Loucy (cell line): ENCODE data around the gene TBC1D8.

ENCODE experiments used
- H2AFZ ChIP-seq: fragments of 200-600 bp; sonication (generic); 2 replicates; pipeline ENCODE4 v1.6.0; 2016; ENCODE audit warnings: antibody characterized with exemption, mild to moderate bottlenecking, low read length, moderate library complexity
- H3F3A ChIP-seq: fragments of 200-600 bp; 2 replicates; pipeline ENCODE4 v1.6.0; 2016; ENCODE audit warnings: antibody characterized with exemption, low read depth, mild to moderate bottlenecking
- H3K27me3 ChIP-seq: fragments of 200-600 bp; sonication (generic); 2 replicates; pipeline ENCODE4 v1.6.1; 2014; ENCODE audit warnings: low read length, mild to moderate bottlenecking; ENCODE audit not compliant: insufficient read depth, poor library complexity, severe bottlenecking
- H3K36me3 ChIP-seq: fragments of 200-600 bp; sonication (generic); 2 replicates; pipeline ENCODE4 v1.6.1; 2016; ENCODE audit warnings: low read length; ENCODE audit not compliant: insufficient read depth
- H3K4me1 ChIP-seq: fragments of 200-600 bp; sonication (generic); 2 replicates; pipeline ENCODE4 v1.5.1; 2014; ENCODE audit warnings: low read length, mild to moderate bottlenecking; ENCODE audit not compliant: insufficient read depth, poor library complexity, severe bottlenecking
- H3K4me2 ChIP-seq: fragments of 200-600 bp; sonication (generic); 2 replicates; pipeline ENCODE4 v1.6.0; 2014; ENCODE audit warnings: antibody characterized with exemption, low read length, low read depth, mild to moderate bottlenecking; ENCODE audit not compliant: poor library complexity, severe bottlenecking
- H3K4me3 ChIP-seq: fragments of 200-600 bp; sonication (generic); 2 replicates; pipeline ENCODE4 v1.5.1; 2014; ENCODE audit warnings: low read length, mild to moderate bottlenecking, mixed read lengths; ENCODE audit not compliant: poor library complexity, severe bottlenecking
- H3K79me2 ChIP-seq: fragments of 200-600 bp; sonication (generic); 2 replicates; pipeline ENCODE4 v1.6.1; 2014; ENCODE audit warnings: low read length; ENCODE audit not compliant: insufficient read depth
- H3K9ac ChIP-seq: fragments of 200-600 bp; sonication (generic); 2 replicates; pipeline ENCODE4 v1.6.0; 2014; ENCODE audit warnings: mild to moderate bottlenecking, low read depth, low read length, moderate library complexity; ENCODE audit not compliant: poor library complexity, severe bottlenecking
- H3K9me2 ChIP-seq: fragments of 200-600 bp; sonication (generic); replicated peaks from 2 replicates; pipeline ENCODE4 v1.6.1; 2016; ENCODE audit warnings: low read depth, low read length, mixed read lengths
- H3K9me3 ChIP-seq: fragments of 200-600 bp; sonication (generic); 2 replicates; pipeline ENCODE4 v1.6.1; 2014; ENCODE audit warnings: mild to moderate bottlenecking, antibody characterized with exemption, low read length, low read depth; ENCODE audit not compliant: insufficient read depth
- H4K20me1 ChIP-seq: fragments of 200-600 bp; sonication (generic); 2 replicates; pipeline ENCODE4 v1.6.0; 2014; ENCODE audit warnings: antibody characterized with exemption, low read length, mild to moderate bottlenecking; ENCODE audit not compliant: insufficient read depth, poor library complexity, severe bottlenecking
- EZH2phosphoT487 ChIP-seq: fragments of 200-600 bp; IDR thresholded peaks from 2 replicates; pipeline ENCODE4 v1.6.1; 2018; ENCODE audit warnings: antibody characterized with exemption, mild to moderate bottlenecking, moderate library complexity, borderline replicate concordance
- TF ChIP-seq, protein P1 (sequence below): fragments of 200-600 bp; sonication (generic); conservative IDR thresholded peaks from 2 replicates; pipeline ENCODE4 v1.5.1; 2014; ENCODE audit warnings: mild to moderate bottlenecking, antibody characterized with exemption, low read length

TBC1D8 gene

DNA sequence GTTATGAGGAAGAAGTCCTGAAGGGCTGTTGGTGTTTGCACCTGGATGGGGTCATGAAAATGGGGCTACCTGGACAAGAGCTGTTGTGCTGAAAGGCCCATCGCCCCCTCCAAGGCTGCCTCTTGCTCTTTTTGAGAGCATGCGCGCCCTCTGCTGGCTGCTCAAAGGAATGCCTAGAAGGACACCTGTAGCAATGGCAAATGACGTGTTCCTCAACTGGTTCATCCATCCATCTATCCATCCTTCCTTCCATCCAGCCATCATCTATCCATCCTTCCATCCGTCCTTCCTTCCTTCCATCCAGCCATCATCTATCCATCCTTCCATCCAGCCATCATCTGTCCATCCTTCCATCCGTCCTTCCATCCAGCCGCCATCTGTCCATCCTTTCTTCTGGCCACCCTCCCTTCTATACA is 166.3 kb downstream of the TBC1D8 start:
- Histone ChIP-seq H3K9me3 (no peaks in the 10 kb centered on the region), H3K4me3 (no peak overlapping the region), H2AFZ (no peak overlapping the region), H3K27me3 (no peaks in the 10 kb centered on the region), H3F3A (no peaks in the 10 kb centered on the region), H4K20me1 (no peaks in the 10 kb centered on the region), H3K36me3 (no peaks in the 10 kb centered on the region), H3K9me2 (no peaks in the 10 kb centered on the region), H3K79me2 (no peaks in the 10 kb centered on the region), H3K4me2 (no peak overlapping the region), H3K4me1 (no peaks in the 10 kb centered on the region), H3K9ac (no peak overlapping the region)
- no peak for TF ChIP-seq EZH2phosphoT487
- TF ChIP-seq, protein P1, sequence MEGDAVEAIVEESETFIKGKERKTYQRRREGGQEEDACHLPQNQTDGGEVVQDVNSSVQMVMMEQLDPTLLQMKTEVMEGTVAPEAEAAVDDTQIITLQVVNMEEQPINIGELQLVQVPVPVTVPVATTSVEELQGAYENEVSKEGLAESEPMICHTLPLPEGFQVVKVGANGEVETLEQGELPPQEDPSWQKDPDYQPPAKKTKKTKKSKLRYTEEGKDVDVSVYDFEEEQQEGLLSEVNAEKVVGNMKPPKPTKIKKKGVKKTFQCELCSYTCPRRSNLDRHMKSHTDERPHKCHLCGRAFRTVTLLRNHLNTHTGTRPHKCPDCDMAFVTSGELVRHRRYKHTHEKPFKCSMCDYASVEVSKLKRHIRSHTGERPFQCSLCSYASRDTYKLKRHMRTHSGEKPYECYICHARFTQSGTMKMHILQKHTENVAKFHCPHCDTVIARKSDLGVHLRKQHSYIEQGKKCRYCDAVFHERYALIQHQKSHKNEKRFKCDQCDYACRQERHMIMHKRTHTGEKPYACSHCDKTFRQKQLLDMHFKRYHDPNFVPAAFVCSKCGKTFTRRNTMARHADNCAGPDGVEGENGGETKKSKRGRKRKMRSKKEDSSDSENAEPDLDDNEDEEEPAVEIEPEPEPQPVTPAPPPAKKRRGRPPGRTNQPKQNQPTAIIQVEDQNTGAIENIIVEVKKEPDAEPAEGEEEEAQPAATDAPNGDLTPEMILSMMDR: peak; percentile 95

GRCh38 chr2:100983684-100984310 is 167.4 kb downstream of the TBC1D8 start:
- H3K9me2 ChIP-seq: no peaks in the 10 kb centered on the region
- H2AFZ ChIP-seq: no peak overlapping the region
- no peaks in the 10 kb centered on the region for H3K9me3 ChIP-seq
- no peak for TF ChIP-seq EZH2phosphoT487
- TF ChIP-seq, protein P1: no peak
- H3K79me2 ChIP-seq: no peaks in the 10 kb centered on the region
- no peak overlapping the region for H3K4me3 ChIP-seq
- H3K4me2 ChIP-seq: no peak overlapping the region
- no peaks in the 10 kb centered on the region for H3K4me1 ChIP-seq
- H3K36me3 ChIP-seq: no peaks in the 10 kb centered on the region
- H3F3A ChIP-seq: no peaks in the 10 kb centered on the region
- H3K9ac ChIP-seq: no peak overlapping the region
- H4K20me1 ChIP-seq: no peaks in the 10 kb centered on the region
- H3K27me3 ChIP-seq: no peaks in the 10 kb centered on the region

DNA sequence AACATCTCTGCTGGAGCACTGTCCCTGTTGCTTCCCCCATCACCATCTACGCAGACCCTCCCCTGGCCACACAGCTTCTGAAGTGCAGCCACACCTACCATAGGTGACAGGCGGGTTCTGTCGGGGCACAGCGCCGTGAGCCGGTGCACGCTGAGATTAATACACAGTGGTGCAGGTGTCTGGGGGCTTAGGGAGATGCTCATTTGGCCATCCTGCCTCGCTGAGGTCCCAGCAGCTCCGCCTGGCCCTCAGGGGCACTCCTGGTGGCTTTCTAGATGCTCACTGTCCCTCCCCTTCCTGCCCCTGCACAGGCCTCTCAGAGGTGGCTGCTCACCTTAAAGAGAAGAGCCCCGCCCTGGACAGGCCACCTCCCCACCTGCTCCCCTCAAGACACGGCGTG is 168.0 kb downstream of the TBC1D8 start:
- TF ChIP-seq, protein P1: no peak
- TF ChIP-seq EZH2phosphoT487: no peak
- no peaks in the 10 kb centered on the region for H3K4me1 ChIP-seq
- no peak overlapping the region for H3K9ac ChIP-seq
- no peak overlapping the region for H3K4me2 ChIP-seq
- H3K4me3 ChIP-seq: no peak overlapping the region
- H3F3A ChIP-seq: no peaks in the 10 kb centered on the region
- H3K9me3 ChIP-seq: no peaks in the 10 kb centered on the region
- no peaks in the 10 kb centered on the region for H3K79me2 ChIP-seq
- no peak overlapping the region for H2AFZ ChIP-seq
- H3K9me2 ChIP-seq: no peaks in the 10 kb centered on the region
- H3K27me3 ChIP-seq: no peaks in the 10 kb centered on the region
- no peaks in the 10 kb centered on the region for H3K36me3 ChIP-seq
- H4K20me1 ChIP-seq: no peaks in the 10 kb centered on the region
